Skeletal muscle satellite cell (primary cell): ENCODE measurements around the gene NHSL2.

ENCODE experiments used
- H3K27me3 ChIP-seq: 2 replicates; pipeline ENCODE4 v1.7.0; 2013; ENCODE audit warnings: low read length; ENCODE audit not compliant: control insufficient read depth, insufficient read depth
- H3K36me3 ChIP-seq: 2 replicates; pipeline ENCODE4 v1.7.0; 2013; ENCODE audit warnings: mild to moderate bottlenecking, control low read depth, low read length; ENCODE audit not compliant: insufficient read depth
- H3K4me1 ChIP-seq: 2 replicates; pipeline ENCODE4 v1.7.0; 2013; ENCODE audit warnings: low read length; ENCODE audit not compliant: control insufficient read depth, insufficient read depth
- H3K4me2 ChIP-seq: 2 replicates; pipeline ENCODE4 v1.7.0; 2013; ENCODE audit warnings: mild to moderate bottlenecking, low read length
- H3K4me3 ChIP-seq: 2 replicates; pipeline ENCODE4 v1.7.0; 2013; ENCODE audit warnings: low read length
- H3K9ac ChIP-seq: 2 replicates; pipeline ENCODE4 v1.7.0; 2013; ENCODE audit warnings: mild to moderate bottlenecking, low read depth, low read length, moderate library complexity
- H3K9me3 ChIP-seq: replicated peaks from 2 replicates; pipeline ENCODE4 v1.7.0; 2013; ENCODE audit warnings: mild to moderate bottlenecking, control low read depth, low read length

The NHSL2 gene

GRCh38 chrX:72003811-72004750 is 93.4 kb downstream of the NHSL2 start:
- Histone ChIP-seq H3K36me3 (no peaks in the 10 kb centered on the region), H3K4me2 (peak overlapping the region; percentile 7), H3K9ac (no peak overlapping the region), H3K4me3 (no peak overlapping the region), H3K9me3 (no peaks in the 10 kb centered on the region), H3K27me3 (peaks cover 66% of the 10 kb centered on the region), H3K4me1 (peaks cover 12% of the 10 kb centered on the region)

- H3K4me2 ChIP-seq = no peak overlapping the region
Observed at GRCh38 chrX:72005046-72005445, 94.4 kb downstream of the NHSL2 start.

GRCh38 chrX:72006461-72006860 is 95.8 kb downstream of the NHSL2 start:
- H3K9ac ChIP-seq = no peak overlapping the region
- H3K9me3 ChIP-seq = no peaks in the 10 kb centered on the region
- H3K27me3 ChIP-seq = peaks cover 64% of the 10 kb centered on the region
- H3K4me3 ChIP-seq = no peak overlapping the region
- H3K4me2 ChIP-seq = no peak overlapping the region
- H3K36me3 ChIP-seq = no peaks in the 10 kb centered on the region
- peaks cover 12% of the 10 kb centered on the region for H3K4me1 ChIP-seq

More at GRCh38 chrX:72005046-72005445, 94.4 kb downstream of the NHSL2 start:
- peaks cover 73% of the 10 kb centered on the region for H3K27me3 ChIP-seq
- no peaks in the 10 kb centered on the region for H3K9me3 ChIP-seq
- no peaks in the 10 kb centered on the region for H3K36me3 ChIP-seq
- no peak overlapping the region for H3K4me3 ChIP-seq
- no peak overlapping the region for H3K9ac ChIP-seq
- H3K4me1 ChIP-seq = peaks cover 12% of the 10 kb centered on the region

GRCh38 chrX:72009731-72010130 is 99.1 kb downstream of the NHSL2 start:
- no peak overlapping the region for H3K4me2 ChIP-seq
- no peaks in the 10 kb centered on the region for H3K4me1 ChIP-seq
- H3K9ac ChIP-seq = no peak overlapping the region
- H3K9me3 ChIP-seq = no peaks in the 10 kb centered on the region
- H3K36me3 ChIP-seq = no peaks in the 10 kb centered on the region
- no peak overlapping the region for H3K4me3 ChIP-seq
- H3K27me3 ChIP-seq = peaks cover 57% of the 10 kb centered on the region

- Histone ChIP-seq H3K4me2 (no peak overlapping the region), H3K27me3 (peaks cover 65% of the 10 kb centered on the region), H3K36me3 (no peaks in the 10 kb centered on the region), H3K9me3 (no peaks in the 10 kb centered on the region), H3K9ac (no peak overlapping the region), H3K4me1 (no peaks in the 10 kb centered on the region), H3K4me3 (no peak overlapping the region)
Observed at GRCh38 chrX:72011734-72012133, 101.1 kb downstream of the NHSL2 start.

- Histone ChIP-seq H3K4me3 (no peak overlapping the region), H3K4me1 (peaks cover 12% of the 10 kb centered on the region), H3K36me3 (no peaks in the 10 kb centered on the region), H3K9me3 (no peaks in the 10 kb centered on the region), H3K4me2 (no peak overlapping the region), H3K9ac (no peak overlapping the region), H3K27me3 (peaks cover 57% of the 10 kb centered on the region)
Observed at GRCh38 chrX:72015383-72015782, 104.7 kb downstream of the NHSL2 start.

- Histone ChIP-seq H3K4me2 (no peak overlapping the region), H3K9ac (no peak overlapping the region), H3K36me3 (no peaks in the 10 kb centered on the region), H3K4me3 (no peak overlapping the region), H3K27me3 (peaks cover 71% of the 10 kb centered on the region), H3K4me1 (peaks cover 12% of the 10 kb centered on the region), H3K9me3 (no peaks in the 10 kb centered on the region)
Observed at GRCh38 chrX:72016881-72017783, 106.5 kb downstream of the NHSL2 start.

- Histone ChIP-seq H3K9me3 (no peaks in the 10 kb centered on the region), H3K4me3 (peak overlapping the region; percentile 40), H3K9ac (peak overlapping the region; percentile 27), H3K36me3 (no peaks in the 10 kb centered on the region), H3K4me2 (peak overlapping the region; percentile 65), H3K4me1 (peaks cover 12% of the 10 kb centered on the region), H3K27me3 (peaks cover 70% of the 10 kb centered on the region)
Observed at GRCh38 chrX:72018277-72019112, 107.8 kb downstream of the NHSL2 start.

GRCh38 chrX:72019487-72019886 is 108.8 kb downstream of the NHSL2 start:
- Histone ChIP-seq H3K9me3 (no peaks in the 10 kb centered on the region), H3K4me3 (no peak overlapping the region), H3K36me3 (no peaks in the 10 kb centered on the region), H3K9ac (no peak overlapping the region), H3K4me2 (no peak overlapping the region), H3K4me1 (peaks cover 12% of the 10 kb centered on the region), H3K27me3 (peaks cover 67% of the 10 kb centered on the region)

- no peak overlapping the region for H3K4me2 ChIP-seq
- no peak overlapping the region for H3K9ac ChIP-seq
- H3K4me3 ChIP-seq = no peak overlapping the region
- H3K36me3 ChIP-seq = no peaks in the 10 kb centered on the region
- no peaks in the 10 kb centered on the region for H3K9me3 ChIP-seq
- H3K4me1 ChIP-seq = peaks cover 12% of the 10 kb centered on the region
- peaks cover 67% of the 10 kb centered on the region for H3K27me3 ChIP-seq
Observed at GRCh38 chrX:72020204-72020603, 109.6 kb downstream of the NHSL2 start.

GRCh38 chrX:72020788-72021187 is 110.1 kb downstream of the NHSL2 start:
- Histone ChIP-seq H3K9me3 (no peaks in the 10 kb centered on the region), H3K4me2 (no peak overlapping the region), H3K36me3 (no peaks in the 10 kb centered on the region), H3K9ac (no peak overlapping the region), H3K27me3 (peaks cover 69% of the 10 kb centered on the region), H3K4me3 (no peak overlapping the region), H3K4me1 (peaks cover 12% of the 10 kb centered on the region)
